HCT116 (cell line): ENCODE results near the gene ESRRA.

Experiments
- CBX3 ChIP-seq: IDR thresholded peaks from 2 replicates; pipeline ENCODE4 v1.6.1; 2012; ENCODE audit warnings: low read depth
- ELF1 ChIP-seq: IDR thresholded peaks from 2 replicates; pipeline ENCODE4 v1.6.1; 2012; ENCODE audit warnings: low read depth, borderline replicate concordance
- EZH2 ChIP-seq: fragments of 200-600 bp; sonication (generic); IDR thresholded peaks from 2 replicates; pipeline ENCODE4 v1.6.1; 2017; ENCODE audit warnings: antibody characterized with exemption, mixed run types
- EZH2phosphoT487 ChIP-seq: fragments of 200-600 bp; IDR thresholded peaks from 2 replicates; pipeline ENCODE4 v1.6.1; 2018; ENCODE audit warnings: antibody characterized with exemption, borderline replicate concordance
- POLR2A ChIP-seq: IDR thresholded peaks from 2 replicates; pipeline ENCODE4 v1.7.0; 2011; ENCODE audit warnings: borderline replicate concordance; ENCODE audit not compliant: insufficient read depth, insufficient read length; ENCODE audit errors: extremely low read depth
- POLR2AphosphoS5 ChIP-seq: IDR thresholded peaks from 2 replicates; pipeline ENCODE4 v1.6.1; 2011; ENCODE audit warnings: mild to moderate bottlenecking, low read depth, low read length, moderate library complexity
- SRF ChIP-seq: IDR thresholded peaks from 2 replicates; pipeline ENCODE4 v1.6.1; 2012; ENCODE audit warnings: low read depth
- YY1 ChIP-seq: IDR thresholded peaks from 2 replicates; pipeline ENCODE4 v1.6.1; 2011; ENCODE audit warnings: low read length, low read depth, moderate library complexity, mild to moderate bottlenecking; ENCODE audit not compliant: insufficient replicate concordance; ENCODE audit errors: extremely low read depth
- ZNF274 ChIP-seq: fragments of 200-500 bp; sonication (Bioruptor generic); IDR thresholded peaks from 2 replicates; pipeline ENCODE4 v1.6.1; 2014; ENCODE audit warnings: mild to moderate bottlenecking, low read depth, low read length, inconsistent platforms
- TF ChIP-seq, protein P1 (sequence below), 3 experiments: fragments of 200-600 bp in 1 of 3; sonication (generic) in 1 of 3; IDR thresholded peaks in 2 of 3; conservative IDR thresholded peaks in 1 of 3; 2 replicates each; pipeline ENCODE4 v1.5.1; 2012 to 2017; ENCODE audit warnings: low read depth in 2 of 3, low read length in 2 of 3, antibody characterized with exemption in 1 of 3, borderline replicate concordance in 1 of 3, control low read depth in 1 of 3, mild to moderate bottlenecking in 1 of 3, mixed read lengths in 1 of 3, mixed run types in 1 of 3, moderate library complexity in 1 of 3; ENCODE audit not compliant: insufficient read depth in 1 of 3
- TF ChIP-seq, protein P2 (sequence below): IDR thresholded peaks from 2 replicates; pipeline ENCODE4 v1.6.1; 2012
- TF ChIP-seq, protein P3 (sequence below): IDR thresholded peaks from 2 replicates; pipeline ENCODE4 v1.6.1; 2012; ENCODE audit warnings: low read depth

DNA sequence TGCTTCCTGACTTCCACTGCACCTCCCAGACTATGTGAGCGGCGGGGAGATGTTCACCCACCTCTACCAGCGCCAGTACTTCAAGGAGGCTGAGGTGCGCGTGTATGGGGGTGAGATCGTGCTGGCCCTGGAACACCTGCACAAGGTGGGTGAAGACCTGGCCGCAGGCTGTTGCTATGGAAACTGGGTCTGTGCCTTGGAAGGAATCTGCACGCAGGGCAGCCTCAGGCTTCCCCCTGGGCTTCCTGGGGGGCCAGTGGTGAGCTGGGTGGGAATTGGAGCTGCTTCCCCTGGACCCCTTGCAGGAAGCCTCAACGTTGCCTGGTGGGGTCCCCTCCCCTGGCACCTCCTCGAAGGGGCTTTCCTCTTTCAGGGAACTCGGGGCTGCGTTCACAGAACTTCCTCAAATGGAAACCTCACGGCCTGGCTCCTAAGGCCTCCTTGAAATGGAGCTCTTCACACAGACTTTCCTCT, 55.2 kb downstream of the ESRRA start:
- TF ChIP-seq EZH2phosphoT487, result no peak
- no peak for TF ChIP-seq POLR2A
- TF ChIP-seq, protein P1, sequence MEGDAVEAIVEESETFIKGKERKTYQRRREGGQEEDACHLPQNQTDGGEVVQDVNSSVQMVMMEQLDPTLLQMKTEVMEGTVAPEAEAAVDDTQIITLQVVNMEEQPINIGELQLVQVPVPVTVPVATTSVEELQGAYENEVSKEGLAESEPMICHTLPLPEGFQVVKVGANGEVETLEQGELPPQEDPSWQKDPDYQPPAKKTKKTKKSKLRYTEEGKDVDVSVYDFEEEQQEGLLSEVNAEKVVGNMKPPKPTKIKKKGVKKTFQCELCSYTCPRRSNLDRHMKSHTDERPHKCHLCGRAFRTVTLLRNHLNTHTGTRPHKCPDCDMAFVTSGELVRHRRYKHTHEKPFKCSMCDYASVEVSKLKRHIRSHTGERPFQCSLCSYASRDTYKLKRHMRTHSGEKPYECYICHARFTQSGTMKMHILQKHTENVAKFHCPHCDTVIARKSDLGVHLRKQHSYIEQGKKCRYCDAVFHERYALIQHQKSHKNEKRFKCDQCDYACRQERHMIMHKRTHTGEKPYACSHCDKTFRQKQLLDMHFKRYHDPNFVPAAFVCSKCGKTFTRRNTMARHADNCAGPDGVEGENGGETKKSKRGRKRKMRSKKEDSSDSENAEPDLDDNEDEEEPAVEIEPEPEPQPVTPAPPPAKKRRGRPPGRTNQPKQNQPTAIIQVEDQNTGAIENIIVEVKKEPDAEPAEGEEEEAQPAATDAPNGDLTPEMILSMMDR (IDR thresholded peaks at IDR 0.05 in 2 of 3, conservative IDR thresholded peaks at IDR 0.05 in 1 of 3; ENCODE audit: borderline replicate concordance in 1 of 3, insufficient read depth in 1 of 3, low read depth in 2 of 3, low read length in 2 of 3), result no peak
- TF ChIP-seq POLR2AphosphoS5, result no peak
- no peak for TF ChIP-seq SRF
- TF ChIP-seq, protein P2, sequence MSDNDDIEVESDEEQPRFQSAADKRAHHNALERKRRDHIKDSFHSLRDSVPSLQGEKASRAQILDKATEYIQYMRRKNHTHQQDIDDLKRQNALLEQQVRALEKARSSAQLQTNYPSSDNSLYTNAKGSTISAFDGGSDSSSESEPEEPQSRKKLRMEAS, result no peak
- TF ChIP-seq, protein P3, sequence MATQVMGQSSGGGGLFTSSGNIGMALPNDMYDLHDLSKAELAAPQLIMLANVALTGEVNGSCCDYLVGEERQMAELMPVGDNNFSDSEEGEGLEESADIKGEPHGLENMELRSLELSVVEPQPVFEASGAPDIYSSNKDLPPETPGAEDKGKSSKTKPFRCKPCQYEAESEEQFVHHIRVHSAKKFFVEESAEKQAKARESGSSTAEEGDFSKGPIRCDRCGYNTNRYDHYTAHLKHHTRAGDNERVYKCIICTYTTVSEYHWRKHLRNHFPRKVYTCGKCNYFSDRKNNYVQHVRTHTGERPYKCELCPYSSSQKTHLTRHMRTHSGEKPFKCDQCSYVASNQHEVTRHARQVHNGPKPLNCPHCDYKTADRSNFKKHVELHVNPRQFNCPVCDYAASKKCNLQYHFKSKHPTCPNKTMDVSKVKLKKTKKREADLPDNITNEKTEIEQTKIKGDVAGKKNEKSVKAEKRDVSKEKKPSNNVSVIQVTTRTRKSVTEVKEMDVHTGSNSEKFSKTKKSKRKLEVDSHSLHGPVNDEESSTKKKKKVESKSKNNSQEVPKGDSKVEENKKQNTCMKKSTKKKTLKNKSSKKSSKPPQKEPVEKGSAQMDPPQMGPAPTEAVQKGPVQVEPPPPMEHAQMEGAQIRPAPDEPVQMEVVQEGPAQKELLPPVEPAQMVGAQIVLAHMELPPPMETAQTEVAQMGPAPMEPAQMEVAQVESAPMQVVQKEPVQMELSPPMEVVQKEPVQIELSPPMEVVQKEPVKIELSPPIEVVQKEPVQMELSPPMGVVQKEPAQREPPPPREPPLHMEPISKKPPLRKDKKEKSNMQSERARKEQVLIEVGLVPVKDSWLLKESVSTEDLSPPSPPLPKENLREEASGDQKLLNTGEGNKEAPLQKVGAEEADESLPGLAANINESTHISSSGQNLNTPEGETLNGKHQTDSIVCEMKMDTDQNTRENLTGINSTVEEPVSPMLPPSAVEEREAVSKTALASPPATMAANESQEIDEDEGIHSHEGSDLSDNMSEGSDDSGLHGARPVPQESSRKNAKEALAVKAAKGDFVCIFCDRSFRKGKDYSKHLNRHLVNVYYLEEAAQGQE, result no peak
- TF ChIP-seq CBX3, result no peak
- no peak for TF ChIP-seq ELF1
- no peak for TF ChIP-seq EZH2
- TF ChIP-seq YY1, result no peak
- no peak for TF ChIP-seq ZNF274
